Heart right ventricle (tissue), 16 donors: ENCODE measurements around the gene FRY. TPM values are rescaled to one million over a fixed set of nuclear protein-coding genes. Genes with fewer than 3 reads are reported as not detected.

Source experiments
- ATAC-seq, 8 donors: fragments of 200-7000 bp; cut with Tn5 transposase; one replicate each; pipeline ENCODE4 v1.9.1; 2020; ENCODE audit warnings: mild to moderate bottlenecking in 8 of 8, moderate library complexity in 8 of 8, moderate number of reproducible peaks in 1 of 8
- DNase-seq, 2 donors: peaks; one replicate each; pipeline ENCODE4 v3.0.0-alpha.2; 2020
- H3K27ac ChIP-seq, 10 donors: fragments of 200-600 bp; sonication (generic) in 2 of 10; one replicate each; pipeline versions ENCODE4 v1.5.0 to v1.8.0; 2020 to 2022; ENCODE audit warnings: mild to moderate bottlenecking in 3 of 10
- H3K27me3 ChIP-seq, 7 donors: fragments of 200-600 bp; one replicate each; pipeline ENCODE4 v1.8.0; 2021 to 2022; ENCODE audit warnings: mild to moderate bottlenecking in 2 of 7
- H3K36me3 ChIP-seq, 9 donors: fragments of 200-600 bp; sonication (generic) in 1 of 9; one replicate each; pipeline versions ENCODE4 v1.5.0 to v1.8.0; 2020 to 2022; ENCODE audit warnings: mild to moderate bottlenecking in 2 of 9
- H3K4me1 ChIP-seq, 9 donors: fragments of 200-600 bp; sonication (generic) in 1 of 9; one replicate each; pipeline versions ENCODE4 v1.5.0 to v1.8.0; 2020 to 2022; ENCODE audit warnings: mild to moderate bottlenecking in 4 of 9
- H3K4me3 ChIP-seq, 10 donors: fragments of 200-600 bp; sonication (generic) in 2 of 10; one replicate each; pipeline versions ENCODE4 v1.5.0 to v1.8.0; 2020 to 2022; ENCODE audit warnings: mild to moderate bottlenecking in 7 of 10, moderate library complexity in 2 of 10
- H3K9me3 ChIP-seq, 11 donors: fragments of 200-600 bp in 10 of 11; sonication (generic) in 2 of 11; one replicate each; pipeline versions ENCODE4 v1.5.0 to v1.8.0; 2013 to 2022; ENCODE audit warnings: mild to moderate bottlenecking in 2 of 11, control low read depth in 1 of 11, moderate library complexity in 1 of 11
- CTCF ChIP-seq, 9 donors: fragments of 200-600 bp; sonication (generic) in 2 of 9; IDR thresholded peaks; one replicate each; pipeline versions ENCODE4 v1.5.0 to v1.8.0; 2021 to 2022; ENCODE audit warnings: antibody characterized with exemption in 9 of 9, mild to moderate bottlenecking in 5 of 9, moderate library complexity in 1 of 9
- WGBS, 2 donors: extraction: QIAGEN DNeasy Blood & Tissue Kit; methylation state at CpG; one replicate each; pipeline ENCODE4 v1.1.7; 2013; ENCODE audit warnings: inconsistent platforms in 1 of 2; 5-methylcytosine and 5-hydroxymethylcytosine counted together
- intact Hi-C, 10 donors: fragments of 100-400 bp; cut with DNase I; formaldehyde crosslinking; loops; one replicate each; pipeline versions ENCODE4 v1.11.1 to v1.14.2; 2022
- polyA plus RNA-seq, 2 donors: library from polyadenylated mRNA; stranded (reverse); fragments of 200-250 nt; gene quantifications; one replicate each; pipeline ENCODE4 v1.2.3, GENCODE V29; 2013
- total RNA-seq, 10 donors: library from RNA; stranded (reverse); fragmentation: NEBNext Ultra II Directional in 3 of 10; extraction: Animal tissue kit (Norgen Biotek cat#: 25700) in 3 of 10; gene quantifications; one replicate each; pipeline versions ENCODE4 v1.2.1 to v1.2.4, GENCODE V29; 2021 to 2023
- donor health status: Arrhythmogenic right ventricular cardiomyopathy.
- donor health status: ischemic (EF 13 %, LVEDD 7.1; RV severe dilation, severe dysfunction).
- donor health status: healthy with polysubstance abuse.
- donor health status: DM: no; HTN: yes; CAD: no.
- donor health status: DM: no; HTN: no; CAD: no.
- donor health status: ischemic (EF 25% LVEDD 6.9; RV normal size, moderate dysfunction).
- donor health status: ischemic (EF 25% LVEDD 5.7; RV mildly dilated, moderate dysfunction).
- donor health status: healthy.
- donor health status: DM: yes; HTN: yes; CAD: no.
- donor health status: Ischemic cardiomyopathy.
- donor health status: ischemic (EF 35%, LVEDD 5.7; RV mildly dilated, moderate dysfunction).
- donor health status: nonischemic (EF 11% LVEDD 7.7; RV severe dilation, severe dysfunction).
- donor health status: DM: yes; HTN: yes; CAD: no.
- donor health status: PGD.
- donor health status: ischemic (EF 29% LVEDD 5.4; RV normal size, mild dysfunction).
- donor health status: nonischemic (EF 23%, LVEDD 6.1; RV moderate dilation, normal function).

The FRY gene
- total and polyA plus RNA-seq, 12 donors, result 24.9 to 268 (median 207) TPM

- H3K9me3 ChIP-seq, result no peaks in the 10 kb centered on the region
- DNase-seq (no peak), ATAC-seq (no peak)
- peak overlapping the region in 9 of 10 donors; percentile 61 to 83 (median 76) for H3K27ac ChIP-seq
- no peaks in the 10 kb centered on the region for H3K36me3 ChIP-seq
- H3K4me1 ChIP-seq, result peaks cover 0 to 41% (median 15%) of the 10 kb centered on the region in 9 donors
- H3K4me3 ChIP-seq, result peak overlapping the region; percentile 47 to 76 (median 70)
- intact Hi-C loops, result loop anchor here in 2 of 10 donors (5.0 to 10.0 kb wide), 2 partner anchors 80 to 103 kb away; no protein-coding TSS in a partner anchor
- H3K27me3 ChIP-seq, result no peaks in the 10 kb centered on the region
- 28 to 32% methylated on average over 3 of the region's 3 CpGs for WGBS, 2 donors
- no peak for TF ChIP-seq CTCF (IDR thresholded peaks at IDR 0.05)
These were observed 319 bp downstream of the FRY start for GRCh38 chr13:32031815-32032370.

DNA sequence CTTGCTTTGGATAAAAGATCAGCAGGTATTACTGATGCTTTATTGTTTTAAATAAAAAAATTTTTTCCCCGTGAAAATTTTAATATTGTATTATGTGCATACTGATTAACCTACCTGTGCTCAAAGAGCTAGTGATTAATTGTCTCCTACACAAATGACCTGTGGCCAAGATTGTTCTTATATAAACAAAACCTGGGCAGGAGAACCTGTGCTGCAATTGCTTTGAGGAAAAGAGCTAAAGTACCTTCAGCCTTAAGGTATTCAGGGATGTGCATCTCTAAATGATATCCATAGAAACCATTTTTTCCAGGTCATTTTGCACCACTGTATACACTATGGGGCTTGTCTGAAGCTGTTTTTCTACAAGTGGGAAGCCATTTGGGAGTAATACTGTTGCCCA lies 1.2 kb downstream of the FRY start:
- no peaks in the 10 kb centered on the region for H3K27me3 ChIP-seq
- H3K4me1 ChIP-seq, result peaks cover 0 to 49% (median 22%) of the 10 kb centered on the region in 9 donors
- DNase-seq (no peak), ATAC-seq (no peak)
- intact Hi-C loops, result loop anchor here in 2 of 10 donors (5.0 to 10.0 kb wide), 2 partner anchors 80 to 102 kb away; no protein-coding TSS in a partner anchor
- no peaks in the 10 kb centered on the region for H3K9me3 ChIP-seq
- H3K27ac ChIP-seq, result peak overlapping the region in 3 of 10 donors; percentile 76 to 82 (median 80)
- WGBS, 2 donors, result 72 to 87% methylated on average over 1 of the region's 1 CpG
- H3K36me3 ChIP-seq, result no peaks in the 10 kb centered on the region
- TF ChIP-seq CTCF (IDR thresholded peaks at IDR 0.05), result no peak
- H3K4me3 ChIP-seq, result peak overlapping the region in 4 of 10 donors; percentile 69 to 75 (median 72)

GRCh38 chr13:32033744-32034143 lies 2.2 kb downstream of the FRY start:
- no peaks in the 10 kb centered on the region for H3K27me3 ChIP-seq
- peak overlapping the region in 2 of 10 donors; percentile 2 to 71 for H3K4me3 ChIP-seq
- 92 to 97% methylated on average over 3 of the region's 3 CpGs for whole genome bisulfite sequencing, 2 donors
- H3K9me3 ChIP-seq, result no peaks in the 10 kb centered on the region
- intact Hi-C loops, result loop anchor here in 2 of 10 donors (5.0 to 10.0 kb wide), 2 partner anchors 79 to 101 kb away; no protein-coding TSS in a partner anchor
- DNase-seq (no peak), ATAC-seq (no peak)
- H3K36me3 ChIP-seq, result peaks cover 0 to 5% (median 0%) of the 10 kb centered on the region in 9 donors
- peaks cover 0 to 59% (median 30%) of the 10 kb centered on the region in 9 donors for H3K4me1 ChIP-seq
- TF ChIP-seq CTCF (IDR thresholded peaks at IDR 0.05), result no peak
- peak overlapping the region in 1 of 10 donors; percentile 27 for H3K27ac ChIP-seq

- Histone ChIP-seq H3K27ac (peak overlapping the region in 3 of 10 donors; percentile 1 to 11 (median 8)), H3K27me3 (no peaks in the 10 kb centered on the region), H3K4me1 (peaks cover 0 to 69% (median 39%) of the 10 kb centered on the region in 9 donors), H3K36me3 (peaks cover 0 to 13% (median 0%) of the 10 kb centered on the region in 9 donors), H3K4me3 (no peak overlapping the region), H3K9me3 (no peaks in the 10 kb centered on the region)
- no peak for TF ChIP-seq CTCF (IDR thresholded peaks at IDR 0.05)
- ATAC-seq (no peak), DNase-seq (no peak)
- 80 to 82% methylated on average over 2 of the region's 2 CpGs for WGBS, 2 donors
- intact Hi-C loops, result loop anchor here in 1 of 10 donors (10.0 kb wide), 1 partner anchor 99 kb away; no protein-coding TSS in a partner anchor
These were observed 4.1 kb downstream of the FRY start for GRCh38 chr13:32035716-32036115.
